Karpas-422 (cell line): ENCODE results near the gene SLC14A1. TPM values are rescaled to one million over a fixed set of nuclear protein-coding genes. Genes with fewer than 3 reads are reported as not detected.

Experiments
- DNase-seq: peaks from one replicate; pipeline ENCODE4 v3.0.0-alpha.2; 2015
- H2AFZ ChIP-seq: fragments of 200-600 bp; sonication (generic); 2 replicates; pipeline ENCODE4 v1.6.1; 2014; ENCODE audit warnings: antibody characterized with exemption, low read length, mixed read lengths
- H3K27ac ChIP-seq: fragments of 200-600 bp; sonication (generic); 2 replicates; pipeline ENCODE4 v1.5.1; 2014; ENCODE audit warnings: mild to moderate bottlenecking, low read length, moderate library complexity
- H3K27me3 ChIP-seq: fragments of 200-600 bp; sonication (generic); 2 replicates; pipeline ENCODE4 v1.6.1; 2014; ENCODE audit warnings: low read length, mixed read lengths
- H3K36me3 ChIP-seq: fragments of 200-600 bp; sonication (generic); 2 replicates; pipeline ENCODE4 v1.6.1; 2014; ENCODE audit warnings: low read length, mixed read lengths; ENCODE audit not compliant: insufficient read depth
- H3K4me1 ChIP-seq: fragments of 200-600 bp; sonication (generic); 2 replicates; pipeline ENCODE4 v1.6.1; 2014; ENCODE audit warnings: mild to moderate bottlenecking, low read length, mixed read lengths
- H3K4me2 ChIP-seq: fragments of 200-600 bp; sonication (generic); 2 replicates; pipeline ENCODE4 v1.6.1; 2014; ENCODE audit warnings: low read length, low read depth, mild to moderate bottlenecking; ENCODE audit not compliant: poor library complexity, severe bottlenecking
- H3K4me3 ChIP-seq: fragments of 200-600 bp; sonication (generic); 2 replicates; pipeline ENCODE4 v1.5.1; 2014; ENCODE audit warnings: mild to moderate bottlenecking, antibody characterized with exemption, low read length, mixed read lengths
- H3K79me2 ChIP-seq: fragments of 200-600 bp; sonication (generic); 2 replicates; pipeline ENCODE4 v1.6.1; 2014; ENCODE audit warnings: mild to moderate bottlenecking, low read length, mixed read lengths
- H3K9ac ChIP-seq: fragments of 200-600 bp; sonication (generic); 2 replicates; pipeline ENCODE4 v1.6.0; 2014; ENCODE audit warnings: low read length
- H3K9me2 ChIP-seq: fragments of 200-600 bp; sonication (generic), shearing (Covaris generic); replicated peaks from 2 replicates; pipeline ENCODE4 v1.6.0; 2014; ENCODE audit warnings: mild to moderate bottlenecking, low read length, moderate library complexity; ENCODE audit not compliant: insufficient read depth
- H3K9me3 ChIP-seq: fragments of 300-700, 200-600 bp; sonication (generic); 2 replicates; pipeline ENCODE4 v1.6.1; 2014; ENCODE audit warnings: low read length, mixed read lengths
- H4K20me1 ChIP-seq: fragments of 200-600 bp; sonication (generic); 2 replicates; pipeline ENCODE4 v1.6.1; 2014; ENCODE audit warnings: mild to moderate bottlenecking, antibody characterized with exemption, low read length, low read depth; ENCODE audit not compliant: insufficient read depth
- total RNA-seq: library from RNA; depleted of rRNA; stranded (reverse); fragments of >200 nt; shearing (Covaris generic); gene quantifications from 2 replicates; pipeline ENCODE4 v1.2.3, GENCODE V29; 2014; ENCODE audit warnings: low replicate concordance

The SLC14A1 gene
- total RNA-seq, 1 experiment from 2014 or later, result not detected

- Histone ChIP-seq H2AFZ (no peak overlapping the region), H3K9ac (no peak overlapping the region), H3K36me3 (no peaks in the 10 kb centered on the region), H3K4me2 (no peak overlapping the region), H3K4me1 (no peaks in the 10 kb centered on the region), H3K4me3 (no peak overlapping the region), H3K9me3 (peaks cover 10% of the 10 kb centered on the region), H3K27ac (no peak overlapping the region), H3K79me2 (no peaks in the 10 kb centered on the region), H3K9me2 (no peaks in the 10 kb centered on the region), H3K27me3 (no peaks in the 10 kb centered on the region; the same call in 1 of the 2 replicates), H4K20me1 (no peaks in the 10 kb centered on the region)
- no peak for DNase-seq
Measured at GRCh38 chr18:45708831-45709230, 15.2 kb upstream of the SLC14A1 start.

- H3K9me2 ChIP-seq, result no peaks in the 10 kb centered on the region
- no peaks in the 10 kb centered on the region; the same call in 1 of the 2 replicates for H3K27me3 ChIP-seq
- no peak overlapping the region for H3K4me2 ChIP-seq
- H4K20me1 ChIP-seq, result no peaks in the 10 kb centered on the region
- H3K36me3 ChIP-seq, result no peaks in the 10 kb centered on the region
- peaks cover 7% of the 10 kb centered on the region for H3K4me1 ChIP-seq
- DNase-seq, result no peak
- H3K79me2 ChIP-seq, result no peaks in the 10 kb centered on the region
- no peak overlapping the region for H3K9ac ChIP-seq
- no peak overlapping the region for H3K4me3 ChIP-seq
- H2AFZ ChIP-seq, result no peak overlapping the region
- H3K9me3 ChIP-seq, result peaks cover 10% of the 10 kb centered on the region
- H3K27ac ChIP-seq, result no peak overlapping the region
Measured at GRCh38 chr18:45712061-45712460, 11.9 kb upstream of the SLC14A1 start.

- no peaks in the 10 kb centered on the region for H3K9me2 ChIP-seq
- H3K9me3 ChIP-seq, result peaks cover 10% of the 10 kb centered on the region
- H3K4me3 ChIP-seq, result no peak overlapping the region
- DNase-seq, result no peak
- no peak overlapping the region for H3K4me2 ChIP-seq
- H3K9ac ChIP-seq, result no peak overlapping the region
- no peaks in the 10 kb centered on the region for H4K20me1 ChIP-seq
- no peak overlapping the region for H2AFZ ChIP-seq
- no peaks in the 10 kb centered on the region for H3K36me3 ChIP-seq
- no peak overlapping the region for H3K27ac ChIP-seq
- H3K79me2 ChIP-seq, result no peaks in the 10 kb centered on the region
- peaks cover 7% of the 10 kb centered on the region for H3K4me1 ChIP-seq
- no peaks in the 10 kb centered on the region; the same call in 1 of the 2 replicates for H3K27me3 ChIP-seq
Measured at GRCh38 chr18:45713239-45713638, 10.7 kb upstream of the SLC14A1 start.

DNA sequence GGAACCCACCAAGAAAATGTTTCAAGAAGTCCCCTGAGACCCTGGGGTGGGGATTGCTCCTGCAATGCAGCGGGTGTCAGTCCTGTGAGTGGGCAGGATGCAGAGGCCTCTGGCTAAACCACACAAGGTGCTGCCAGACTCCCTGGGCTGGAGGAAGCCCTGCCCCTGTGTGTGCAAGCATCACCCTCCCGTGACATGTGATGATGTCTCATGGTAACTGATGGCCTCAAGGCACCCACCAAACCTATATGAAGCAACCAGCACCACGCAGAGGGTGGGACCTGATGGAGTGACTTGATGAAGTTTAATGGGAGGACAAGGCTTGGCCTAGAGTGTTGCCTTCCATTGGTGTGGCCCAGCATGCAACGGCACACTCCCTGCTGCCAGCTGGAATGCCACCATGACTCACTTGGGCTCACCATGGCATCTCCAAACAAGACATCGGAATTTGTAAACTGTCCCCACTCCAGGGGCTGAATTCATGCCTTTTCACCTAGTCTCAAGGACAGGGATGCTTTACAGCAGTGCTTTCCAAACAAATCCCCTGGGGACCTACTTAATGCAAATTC lies 8.7 kb upstream of the SLC14A1 start:
- peaks cover 7% of the 10 kb centered on the region for H3K4me1 ChIP-seq
- no peaks in the 10 kb centered on the region for H3K36me3 ChIP-seq
- no peaks in the 10 kb centered on the region for H3K27me3 ChIP-seq
- no peak for DNase-seq
- H2AFZ ChIP-seq, result no peak overlapping the region
- H3K4me3 ChIP-seq, result no peak overlapping the region
- no peaks in the 10 kb centered on the region for H3K9me3 ChIP-seq
- no peak overlapping the region for H3K27ac ChIP-seq
- no peaks in the 10 kb centered on the region for H3K9me2 ChIP-seq
- H4K20me1 ChIP-seq, result no peaks in the 10 kb centered on the region
- H3K4me2 ChIP-seq, result no peak overlapping the region
- H3K9ac ChIP-seq, result no peak overlapping the region
- H3K79me2 ChIP-seq, result no peaks in the 10 kb centered on the region

- DNase-seq, result no peak
- no peaks in the 10 kb centered on the region for H3K79me2 ChIP-seq
- H3K4me1 ChIP-seq, result peaks cover 7% of the 10 kb centered on the region
- H3K4me3 ChIP-seq, result no peak overlapping the region
- no peak overlapping the region for H3K4me2 ChIP-seq
- H3K27me3 ChIP-seq, result no peaks in the 10 kb centered on the region
- H4K20me1 ChIP-seq, result no peaks in the 10 kb centered on the region
- H3K9me3 ChIP-seq, result no peaks in the 10 kb centered on the region
- H3K9ac ChIP-seq, result no peak overlapping the region
- H2AFZ ChIP-seq, result no peak overlapping the region
- no peak overlapping the region for H3K27ac ChIP-seq
- H3K9me2 ChIP-seq, result no peaks in the 10 kb centered on the region
- no peaks in the 10 kb centered on the region for H3K36me3 ChIP-seq
Measured at GRCh38 chr18:45719106-45719505, 4.9 kb upstream of the SLC14A1 start.

DNA sequence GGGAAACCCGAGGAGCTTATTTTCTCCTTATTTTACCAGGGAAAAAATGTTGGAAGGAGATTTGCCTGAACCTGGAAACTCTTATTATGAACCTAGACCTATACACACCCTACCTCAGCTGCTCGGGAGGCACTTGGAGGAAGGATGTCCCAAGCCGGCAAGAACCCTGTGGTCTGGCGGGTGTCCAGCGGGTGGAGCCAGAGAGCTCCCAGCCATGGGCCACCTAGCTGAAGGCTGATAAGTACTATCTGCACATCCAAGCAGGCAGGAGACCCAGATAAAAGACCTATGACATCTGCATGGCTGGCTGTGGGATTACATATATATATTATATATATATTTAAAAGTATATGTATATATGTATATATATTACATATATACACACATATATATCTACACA lies 1.1 kb upstream of the SLC14A1 start:
- Histone ChIP-seq H3K27ac (no peak overlapping the region), H3K79me2 (no peaks in the 10 kb centered on the region), H3K36me3 (no peaks in the 10 kb centered on the region), H3K9me3 (no peaks in the 10 kb centered on the region), H3K9me2 (no peaks in the 10 kb centered on the region), H3K9ac (no peak overlapping the region), H3K4me2 (no peak overlapping the region), H2AFZ (no peak overlapping the region), H3K4me1 (no peaks in the 10 kb centered on the region), H3K27me3 (no peaks in the 10 kb centered on the region), H3K4me3 (no peak overlapping the region), H4K20me1 (no peaks in the 10 kb centered on the region)
- DNase-seq, result peak; percentile 92

DNA sequence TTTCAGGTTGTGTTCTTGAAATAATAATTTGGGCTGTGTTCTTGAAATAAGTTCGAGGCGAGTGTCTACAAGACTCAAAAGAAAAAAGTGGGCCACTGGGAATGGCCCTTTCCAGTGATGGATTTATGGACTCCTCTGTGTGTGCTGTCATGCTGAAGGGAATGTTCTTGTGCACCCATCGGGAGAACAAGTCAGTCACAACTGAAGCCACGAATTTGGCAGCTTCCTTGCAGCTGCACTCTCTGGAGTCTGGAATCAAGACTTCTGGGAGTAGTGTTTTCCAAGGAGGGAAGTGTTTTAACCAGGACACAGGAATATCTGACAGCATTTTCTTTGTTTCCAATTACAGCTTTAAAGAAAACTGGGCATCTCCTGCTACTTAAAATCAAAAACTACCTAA lies 620 bp downstream of the SLC14A1 start:
- H3K36me3 ChIP-seq, result no peaks in the 10 kb centered on the region
- no peaks in the 10 kb centered on the region for H3K9me3 ChIP-seq
- no peaks in the 10 kb centered on the region for H4K20me1 ChIP-seq
- no peaks in the 10 kb centered on the region for H3K4me1 ChIP-seq
- no peak for DNase-seq
- no peaks in the 10 kb centered on the region for H3K27me3 ChIP-seq
- H3K79me2 ChIP-seq, result no peaks in the 10 kb centered on the region
- H2AFZ ChIP-seq, result no peak overlapping the region
- no peak overlapping the region for H3K4me3 ChIP-seq
- no peak overlapping the region for H3K4me2 ChIP-seq
- H3K27ac ChIP-seq, result no peak overlapping the region
- H3K9me2 ChIP-seq, result no peaks in the 10 kb centered on the region
- H3K9ac ChIP-seq, result no peak overlapping the region

DNA sequence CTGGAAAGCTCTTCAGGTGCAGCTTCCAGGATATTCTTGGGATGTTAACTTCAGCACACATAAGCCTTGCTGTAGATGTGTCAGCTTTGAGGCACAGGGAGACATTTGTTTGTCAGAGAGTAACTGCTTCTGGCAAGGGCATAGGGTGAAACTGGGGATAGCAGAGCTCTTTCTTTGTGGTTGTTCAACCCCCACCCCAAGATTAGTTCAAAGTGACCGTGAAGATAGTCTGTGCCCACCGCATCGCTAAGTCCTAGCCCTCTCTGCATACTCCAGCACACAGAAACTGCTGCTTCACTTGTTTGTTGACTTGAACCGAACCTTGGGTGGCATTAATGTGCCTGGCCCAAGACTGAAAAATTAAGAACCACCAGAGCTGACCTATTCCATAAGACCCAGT lies 1.4 kb downstream of the SLC14A1 start:
- Histone ChIP-seq H2AFZ (no peak overlapping the region; the same call in 1 of the 2 replicates), H3K9me3 (no peaks in the 10 kb centered on the region), H3K27ac (no peak overlapping the region), H3K9ac (no peak overlapping the region), H3K27me3 (no peaks in the 10 kb centered on the region), H3K36me3 (no peaks in the 10 kb centered on the region), H3K9me2 (no peaks in the 10 kb centered on the region), H4K20me1 (no peaks in the 10 kb centered on the region), H3K4me3 (no peak overlapping the region), H3K4me2 (no peak overlapping the region), H3K79me2 (no peaks in the 10 kb centered on the region), H3K4me1 (no peaks in the 10 kb centered on the region)
- DNase-seq, result no peak

DNA sequence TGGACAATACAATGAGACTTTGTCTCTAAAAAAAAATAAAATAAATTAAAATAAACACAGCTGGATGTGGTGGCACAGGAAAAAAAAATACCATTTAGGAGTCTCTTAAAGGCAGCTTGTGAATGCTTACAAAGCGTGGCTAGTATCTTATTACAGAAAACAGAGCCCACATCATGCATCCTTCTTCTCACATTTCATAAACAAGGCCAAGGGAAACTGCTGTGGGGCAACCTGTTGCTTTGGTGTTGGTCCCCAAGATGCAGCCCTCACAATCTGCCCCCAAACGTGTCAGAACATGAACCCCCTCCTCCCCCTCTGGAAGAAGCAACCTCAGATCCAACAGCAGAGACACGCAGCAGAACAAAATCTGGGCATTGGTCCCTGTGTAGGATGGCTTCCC lies 2.6 kb downstream of the SLC14A1 start:
- Histone ChIP-seq H3K9me2 (no peaks in the 10 kb centered on the region), H3K4me3 (no peak overlapping the region), H3K9ac (no peak overlapping the region), H4K20me1 (no peaks in the 10 kb centered on the region), H3K9me3 (no peaks in the 10 kb centered on the region), H3K27ac (no peak overlapping the region), H3K79me2 (no peaks in the 10 kb centered on the region), H3K27me3 (no peaks in the 10 kb centered on the region), H3K4me1 (no peaks in the 10 kb centered on the region), H3K36me3 (no peaks in the 10 kb centered on the region), H2AFZ (no peak overlapping the region), H3K4me2 (no peak overlapping the region)
- DNase-seq, result no peak
